ENCODE results near the gene ZNF177.

The ZNF177 gene

DNA sequence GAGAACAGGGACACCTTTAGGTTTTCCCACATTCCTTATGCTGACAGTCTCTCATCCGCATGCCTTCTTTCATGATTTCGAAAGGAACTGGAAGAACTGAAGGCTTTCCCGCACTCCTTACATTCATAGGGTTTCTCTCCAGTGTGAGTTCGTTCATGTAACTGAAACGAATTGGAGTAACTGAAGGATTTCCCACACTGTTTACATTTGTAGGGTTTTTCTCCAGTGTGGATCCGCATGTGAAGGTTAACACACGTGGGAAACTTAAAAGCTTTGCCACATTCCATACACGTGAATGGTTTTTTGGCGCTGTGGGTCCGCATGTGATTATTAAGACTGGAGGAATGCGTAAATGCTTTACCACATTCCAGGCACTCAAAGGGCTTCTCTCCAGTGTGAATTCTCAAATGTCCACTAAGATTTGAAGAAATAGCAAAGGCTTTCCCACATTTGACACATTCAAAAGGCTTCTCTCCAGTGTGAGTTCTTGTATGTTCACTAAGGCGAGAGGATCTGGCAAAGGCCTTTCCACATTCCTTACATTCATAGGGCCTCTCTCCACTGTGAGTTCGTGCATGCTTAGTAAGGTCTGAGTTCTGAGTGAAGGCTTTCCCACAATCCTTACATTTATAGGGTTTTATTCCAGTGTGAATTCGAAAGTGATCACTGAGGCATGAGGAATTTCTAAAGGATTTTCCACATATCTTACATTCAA, 50.6 kb downstream of the ZNF177 start:
- no peak for DNase-seq (ENCODE audit: low spot score)
- TF ChIP-seq, protein P1, sequence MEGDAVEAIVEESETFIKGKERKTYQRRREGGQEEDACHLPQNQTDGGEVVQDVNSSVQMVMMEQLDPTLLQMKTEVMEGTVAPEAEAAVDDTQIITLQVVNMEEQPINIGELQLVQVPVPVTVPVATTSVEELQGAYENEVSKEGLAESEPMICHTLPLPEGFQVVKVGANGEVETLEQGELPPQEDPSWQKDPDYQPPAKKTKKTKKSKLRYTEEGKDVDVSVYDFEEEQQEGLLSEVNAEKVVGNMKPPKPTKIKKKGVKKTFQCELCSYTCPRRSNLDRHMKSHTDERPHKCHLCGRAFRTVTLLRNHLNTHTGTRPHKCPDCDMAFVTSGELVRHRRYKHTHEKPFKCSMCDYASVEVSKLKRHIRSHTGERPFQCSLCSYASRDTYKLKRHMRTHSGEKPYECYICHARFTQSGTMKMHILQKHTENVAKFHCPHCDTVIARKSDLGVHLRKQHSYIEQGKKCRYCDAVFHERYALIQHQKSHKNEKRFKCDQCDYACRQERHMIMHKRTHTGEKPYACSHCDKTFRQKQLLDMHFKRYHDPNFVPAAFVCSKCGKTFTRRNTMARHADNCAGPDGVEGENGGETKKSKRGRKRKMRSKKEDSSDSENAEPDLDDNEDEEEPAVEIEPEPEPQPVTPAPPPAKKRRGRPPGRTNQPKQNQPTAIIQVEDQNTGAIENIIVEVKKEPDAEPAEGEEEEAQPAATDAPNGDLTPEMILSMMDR (IDR thresholded peaks at IDR 0.05; ENCODE audit: borderline replicate concordance, control extremely low read depth, extremely low read depth, insufficient read depth, missing control alignments): no peak

DNA sequence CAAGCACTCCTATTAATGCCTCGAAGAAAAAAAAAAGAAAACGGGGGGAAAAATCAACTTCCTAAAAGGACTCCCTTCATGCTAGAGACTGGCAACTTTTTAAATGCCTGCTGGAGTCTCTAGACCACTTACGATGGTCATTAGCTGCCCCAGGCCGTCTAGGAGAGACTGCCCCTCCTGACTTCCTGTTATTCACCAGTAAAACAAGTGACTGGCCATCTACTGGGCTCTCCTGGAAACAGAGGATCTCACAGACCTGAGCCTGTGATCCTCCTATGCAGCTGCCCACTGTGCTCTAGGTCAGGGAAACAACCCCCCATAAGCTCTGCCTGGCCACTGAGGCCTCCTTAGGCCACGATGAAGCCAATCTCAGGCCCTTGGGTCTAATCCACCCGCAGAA, 65.1 kb downstream of the ZNF177 start:
- in situ Hi-C loops (cut with MboI; ENCODE audit: low sequenced_read_pairs, unreplicated experiment): no loop called here
- DNase-seq (ENCODE audit: low spot score): no peak
- TF ChIP-seq, protein P1 (IDR thresholded peaks at IDR 0.05; ENCODE audit: borderline replicate concordance, control extremely low read depth, extremely low read depth, insufficient read depth, missing control alignments): no peak

More for the DNA sequence above, 50.6 kb downstream of the ZNF177 start:
- in situ Hi-C loops (cut with MboI; ENCODE audit: low sequenced_read_pairs, unreplicated experiment): no loop called here

DNA sequence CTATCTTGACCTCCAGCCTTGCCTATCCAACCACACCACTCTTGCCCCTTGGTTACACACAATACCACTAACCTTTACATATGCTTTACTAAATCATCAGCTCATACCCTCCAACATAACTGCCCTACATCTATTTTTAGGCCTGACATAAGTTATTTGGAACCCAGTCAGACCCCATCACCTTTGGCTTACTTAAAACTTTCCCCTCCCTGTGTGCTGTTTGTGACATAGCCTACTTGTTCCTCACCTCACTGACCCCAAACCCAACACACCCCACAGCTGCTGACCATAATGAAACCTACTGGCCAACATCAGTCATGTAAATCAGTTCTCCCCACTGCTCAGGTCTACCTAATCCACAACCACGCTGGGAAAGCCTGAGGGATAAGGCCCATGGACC, 67.6 kb downstream of the ZNF177 start:
- no peak for DNase-seq (ENCODE audit: low spot score)
- TF ChIP-seq, protein P1 (IDR thresholded peaks at IDR 0.05; ENCODE audit: borderline replicate concordance, control extremely low read depth, extremely low read depth, insufficient read depth, missing control alignments): no peak
- in situ Hi-C loops (cut with MboI; ENCODE audit: low sequenced_read_pairs, unreplicated experiment): no loop called here

DNA sequence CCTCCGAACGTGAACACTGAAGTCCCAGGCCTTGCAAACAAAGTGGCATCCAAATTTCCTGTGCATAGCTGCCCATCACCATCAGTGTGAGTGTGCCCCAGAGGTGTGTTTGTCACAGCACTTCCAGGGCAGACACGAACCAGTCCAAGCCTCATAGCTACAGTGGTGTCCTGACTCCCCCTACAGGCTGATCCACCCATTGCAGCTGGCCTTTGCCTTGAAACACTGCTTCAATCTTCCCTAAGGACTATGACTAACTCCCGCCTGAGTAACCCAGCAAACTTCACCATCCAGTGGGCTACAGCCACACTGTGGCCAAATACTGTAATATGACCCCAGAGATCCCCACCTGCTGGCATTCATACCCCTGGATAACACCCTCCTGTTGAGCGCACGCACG, 68.7 kb downstream of the ZNF177 start:
- no peak for DNase-seq (ENCODE audit: low spot score)

More for the DNA sequence above, 68.7 kb downstream of the ZNF177 start:
- TF ChIP-seq, protein P1 (IDR thresholded peaks at IDR 0.05; ENCODE audit: borderline replicate concordance, control extremely low read depth, extremely low read depth, insufficient read depth, missing control alignments): no peak
- in situ Hi-C loops (cut with MboI; ENCODE audit: low sequenced_read_pairs, unreplicated experiment): no loop called here

All from GM13976 (cell line).